H1 (cell line): ENCODE data around the gene LRRC4C. TPM values are rescaled to one million over a fixed set of nuclear protein-coding genes. Genes with fewer than 3 reads are reported as not detected.

ENCODE experiments used
- EP300 ChIP-seq, 2 experiments: IDR thresholded peaks; 1 replicate in 1 of 2; 2 replicates in 1 of 2; pipeline ENCODE4 v1.6.1; 2011 to 2012; ENCODE audit warnings: low read depth in 2 of 2, low read length in 2 of 2, mild to moderate bottlenecking in 2 of 2, borderline replicate concordance in 1 of 2, inconsistent platforms in 1 of 2, moderate library complexity in 1 of 2
- HDAC6 ChIP-seq: IDR thresholded peaks from one replicate; pipeline ENCODE4 v1.7.1; 2012; ENCODE audit warnings: low read depth, mild to moderate bottlenecking, inconsistent platforms, low read length, moderate library complexity
- JUN ChIP-seq: IDR thresholded peaks from 2 replicates; pipeline ENCODE4 v1.6.1; 2011; ENCODE audit warnings: low read depth, mild to moderate bottlenecking, improper control_type of control experiment, low read length
- SP4 ChIP-seq: IDR thresholded peaks from 2 replicates; pipeline ENCODE4 v1.6.1; 2012; ENCODE audit warnings: low read length, inconsistent platforms
- TBP ChIP-seq: IDR thresholded peaks from 2 replicates; pipeline ENCODE4 v1.6.1; 2011; ENCODE audit warnings: low read depth, low read length, improper control_type of control experiment
- polyA plus RNA-seq, 7 experiments: library from polyadenylated mRNA; depleted of rRNA in 3 of 7; stranded (reverse) in 5 of 7; unstranded in 2 of 7; fragments of >200 nt in 5 of 7; fragments of 200-250 nt in 2 of 7; gene quantifications; 1 replicate in 5 of 7; 2 replicates in 1 of 7; 4 replicates in 1 of 7; pipeline versions ENCODE4 v1.2.1 to v1.2.3, GENCODE V29; 2011 to 2013; ENCODE audit warnings: missing spikeins in 2 of 7, mixed read lengths in 2 of 7
- total RNA-seq: library from RNA; stranded (reverse); fragmentation: NEBNext Ultra II Directional; extraction: Animal tissue kit (Norgen Biotek cat#: 25700); gene quantifications from 2 replicates; pipeline ENCODE4 v1.2.1, GENCODE V29; 2021

Gene LRRC4C
- total and polyA plus RNA-seq, 2 of the 8 experiments (the other 6 are each of a cell fraction or from before 2014, with no cell fraction given): 0.23 to 2.2 TPM

DNA sequence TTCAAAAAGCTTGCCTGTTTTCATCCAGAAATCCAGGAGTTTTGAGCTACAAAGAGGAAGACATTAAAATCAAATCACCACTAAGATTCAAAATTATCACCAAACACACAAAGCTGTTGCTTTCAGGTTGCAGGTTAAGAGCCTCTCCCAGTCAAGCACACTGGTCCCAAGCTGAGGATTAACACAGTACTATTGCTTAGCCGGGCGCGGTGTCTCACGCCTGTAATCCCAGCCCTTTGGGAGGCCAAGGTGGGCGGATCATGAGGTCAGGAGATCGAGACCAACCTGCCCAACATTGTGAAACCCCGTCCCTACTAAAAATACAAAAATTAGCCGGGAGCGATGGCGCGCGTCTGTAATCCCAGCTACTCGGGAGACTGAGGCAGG is 1165.1 kb downstream of the LRRC4C start (continued):
- TF ChIP-seq TBP: no peak
- TF ChIP-seq EP300 (IDR thresholded peaks at IDR 0.05; ENCODE audit: borderline replicate concordance in 1 of 2, low read depth in 2 of 2, low read length in 2 of 2): no peak
- no peak for TF ChIP-seq SP4
- TF ChIP-seq JUN: no peak
- no peak for TF ChIP-seq HDAC6
